SK-N-SH treated with all-trans-retinoic acid at 6 μM for 48 hours (cell line): Measurements from ENCODE around the gene STK17B.
"Not testable (repeated sequence)": the region's sequence is repeated elsewhere in the genome, so short reads cannot be mapped to it uniquely, and the experiment has no call there.

Experiments
- ATAC-seq: fragments of 200-7000 bp; cut with Tn5 transposase; 3 replicates; pipeline ENCODE4 v1.9.1; 2020; ENCODE audit warnings: mild to moderate bottlenecking, moderate library complexity
- ARNTL ChIP-seq: fragments of 450-650 bp; formaldehyde crosslinking; IDR thresholded peaks from 2 replicates; pipeline ENCODE4 v1.5.0; 2020; ENCODE audit warnings: low read depth, mild to moderate bottlenecking, moderate library complexity, borderline replicate concordance
- BACH2 ChIP-seq: fragments of 250-450 bp; sonication (Bioruptor Pico); IDR thresholded peaks from 2 replicates; pipeline ENCODE4 v1.9.0; 2021; ENCODE audit warnings: mild to moderate bottlenecking, borderline replicate concordance
- CSDC2 ChIP-seq: fragments of 250-450 bp; sonication (Bioruptor Pico); IDR thresholded peaks from 2 replicates; pipeline ENCODE4 v1.5.0; 2020; ENCODE audit warnings: mild to moderate bottlenecking, moderate library complexity
- ESRRG ChIP-seq: fragments of 250-450 bp; sonication (Bioruptor Pico); IDR thresholded peaks from 2 replicates; pipeline ENCODE4 v1.6.1; 2021; ENCODE audit warnings: mild to moderate bottlenecking
- OSR1 ChIP-seq: fragments of 250-450 bp; sonication (Bioruptor Pico); IDR thresholded peaks from 2 replicates; pipeline ENCODE4 v1.8.0; 2022; ENCODE audit warnings: moderate library complexity, mild to moderate bottlenecking, inconsistent platforms
- PPARA ChIP-seq: fragments of 250-450 bp; sonication (Bioruptor Pico); IDR thresholded peaks from 2 replicates; pipeline ENCODE4 v1.5.0; 2020; ENCODE audit warnings: mild to moderate bottlenecking, borderline replicate concordance
- RARB ChIP-seq: fragments of 250-450 bp; sonication (Bioruptor Pico); IDR thresholded peaks from 2 replicates; pipeline ENCODE4 v1.8.0; 2021; ENCODE audit warnings: mild to moderate bottlenecking, moderate library complexity
- ZFP3 ChIP-seq: fragments of 250-450 bp; sonication (Bioruptor Pico); IDR thresholded peaks from 2 replicates; pipeline ENCODE4 v1.5.0; 2020; ENCODE audit warnings: mild to moderate bottlenecking, moderate library complexity
- ZFP30 ChIP-seq: fragments of 450-650 bp; formaldehyde crosslinking; IDR thresholded peaks from 2 replicates; pipeline ENCODE4 v1.5.0; 2022; ENCODE audit warnings: mild to moderate bottlenecking, moderate library complexity
- ZNF70 ChIP-seq: fragments of 450-650 bp; formaldehyde crosslinking; IDR thresholded peaks from 2 replicates; pipeline ENCODE4 v1.5.0; 2020; ENCODE audit warnings: mild to moderate bottlenecking, moderate library complexity
- ZNF8 ChIP-seq: fragments of 450-650 bp; formaldehyde crosslinking; IDR thresholded peaks from 2 replicates; pipeline ENCODE4 v1.5.0; 2020; ENCODE audit warnings: mild to moderate bottlenecking, moderate library complexity
- TF ChIP-seq, protein P1 (sequence below): fragments of 250-450 bp; sonication (Bioruptor Pico); IDR thresholded peaks from 2 replicates; pipeline ENCODE4 v1.8.0; 2021; ENCODE audit warnings: low read depth, mild to moderate bottlenecking, moderate library complexity, borderline replicate concordance
- TF ChIP-seq, protein P2 (sequence below): fragments of 250-450 bp; sonication (Bioruptor Pico); IDR thresholded peaks from 2 replicates; pipeline ENCODE4 v1.5.1; 2021; ENCODE audit warnings: mild to moderate bottlenecking, moderate library complexity
- TF ChIP-seq, protein P3 (sequence below): fragments of 250-450 bp; sonication (Bioruptor Pico); IDR thresholded peaks from 2 replicates; pipeline ENCODE4 v1.5.0; 2020; ENCODE audit warnings: mild to moderate bottlenecking, moderate library complexity
- TF ChIP-seq, protein P4 (sequence below): fragments of 250-450 bp; sonication (Bioruptor Pico); IDR thresholded peaks from 2 replicates; pipeline ENCODE4 v1.8.0; 2020; ENCODE audit warnings: mild to moderate bottlenecking, moderate library complexity, borderline replicate concordance
- TF ChIP-seq, protein P5 (sequence below): fragments of 250-450 bp; sonication (Bioruptor Pico); IDR thresholded peaks from 2 replicates; pipeline ENCODE4 v1.5.1; 2020; ENCODE audit warnings: low read depth, mild to moderate bottlenecking, moderate library complexity

Gene STK17B

DNA sequence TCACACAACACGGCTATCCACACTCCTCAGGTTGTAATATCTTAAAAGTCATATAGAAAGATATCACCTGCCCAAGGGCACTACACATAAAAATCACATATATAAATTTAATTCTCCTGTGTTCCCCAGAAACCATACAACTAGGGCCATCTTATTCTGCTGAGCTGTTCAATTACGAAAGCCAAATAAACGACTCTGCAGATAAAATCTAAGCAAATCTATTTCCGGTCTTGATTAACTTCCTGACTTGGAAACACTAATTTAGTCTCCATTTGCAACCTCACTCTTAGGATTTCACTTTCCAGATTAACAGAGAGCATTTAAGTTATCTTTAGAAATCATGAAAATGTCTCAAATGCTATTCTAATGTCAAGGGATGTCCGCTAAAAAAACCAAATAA lies 23.9 kb upstream of the STK17B start:
- ATAC-seq = no peak
- TF ChIP-seq, protein P1, sequence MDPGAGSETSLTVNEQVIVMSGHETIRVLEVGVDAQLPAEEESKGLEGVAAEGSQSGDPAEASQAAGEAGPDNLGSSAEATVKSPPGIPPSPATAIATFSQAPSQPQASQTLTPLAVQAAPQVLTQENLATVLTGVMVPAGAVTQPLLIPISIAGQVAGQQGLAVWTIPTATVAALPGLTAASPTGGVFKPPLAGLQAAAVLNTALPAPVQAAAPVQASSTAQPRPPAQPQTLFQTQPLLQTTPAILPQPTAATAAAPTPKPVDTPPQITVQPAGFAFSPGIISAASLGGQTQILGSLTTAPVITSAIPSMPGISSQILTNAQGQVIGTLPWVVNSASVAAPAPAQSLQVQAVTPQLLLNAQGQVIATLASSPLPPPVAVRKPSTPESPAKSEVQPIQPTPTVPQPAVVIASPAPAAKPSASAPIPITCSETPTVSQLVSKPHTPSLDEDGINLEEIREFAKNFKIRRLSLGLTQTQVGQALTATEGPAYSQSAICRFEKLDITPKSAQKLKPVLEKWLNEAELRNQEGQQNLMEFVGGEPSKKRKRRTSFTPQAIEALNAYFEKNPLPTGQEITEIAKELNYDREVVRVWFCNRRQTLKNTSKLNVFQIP = no peak
- TF ChIP-seq ARNTL (CRISPR knock-in tag) (no peak), ZNF8 (no peak), ZNF70 (CRISPR knock-in tag) (no peak)
- TF ChIP-seq, protein P2, sequence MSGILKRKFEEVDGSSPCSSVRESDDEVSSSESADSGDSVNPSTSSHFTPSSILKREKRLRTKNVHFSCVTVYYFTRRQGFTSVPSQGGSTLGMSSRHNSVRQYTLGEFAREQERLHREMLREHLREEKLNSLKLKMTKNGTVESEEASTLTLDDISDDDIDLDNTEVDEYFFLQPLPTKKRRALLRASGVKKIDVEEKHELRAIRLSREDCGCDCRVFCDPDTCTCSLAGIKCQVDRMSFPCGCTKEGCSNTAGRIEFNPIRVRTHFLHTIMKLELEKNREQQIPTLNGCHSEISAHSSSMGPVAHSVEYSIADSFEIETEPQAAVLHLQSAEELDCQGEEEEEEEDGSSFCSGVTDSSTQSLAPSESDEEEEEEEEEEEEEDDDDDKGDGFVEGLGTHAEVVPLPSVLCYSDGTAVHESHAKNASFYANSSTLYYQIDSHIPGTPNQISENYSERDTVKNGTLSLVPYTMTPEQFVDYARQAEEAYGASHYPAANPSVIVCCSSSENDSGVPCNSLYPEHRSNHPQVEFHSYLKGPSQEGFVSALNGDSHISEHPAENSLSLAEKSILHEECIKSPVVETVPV (CRISPR knock-in tag) = no peak

DNA sequence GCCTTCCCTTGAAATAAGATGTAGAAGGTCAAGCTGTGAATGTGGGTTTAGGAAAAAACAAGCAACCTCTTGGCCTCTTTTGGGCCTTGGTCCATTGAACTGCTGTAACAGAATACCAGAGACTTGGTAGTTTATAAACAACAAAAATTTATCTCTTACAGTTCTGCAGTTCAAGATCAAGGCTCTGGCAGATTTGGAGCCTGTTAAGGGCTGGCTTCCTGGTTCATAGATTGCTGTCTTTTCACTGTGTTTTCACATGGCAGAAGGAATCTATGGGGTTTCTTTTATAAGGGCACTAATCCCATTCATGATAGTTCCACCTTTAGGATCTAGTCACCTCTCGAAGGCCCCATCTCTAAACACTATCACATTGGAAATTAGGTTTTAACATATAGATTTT lies 20.2 kb upstream of the STK17B start:
- TF ChIP-seq ZFP30 (CRISPR knock-in tag) = no peak
- TF ChIP-seq, protein P3, sequence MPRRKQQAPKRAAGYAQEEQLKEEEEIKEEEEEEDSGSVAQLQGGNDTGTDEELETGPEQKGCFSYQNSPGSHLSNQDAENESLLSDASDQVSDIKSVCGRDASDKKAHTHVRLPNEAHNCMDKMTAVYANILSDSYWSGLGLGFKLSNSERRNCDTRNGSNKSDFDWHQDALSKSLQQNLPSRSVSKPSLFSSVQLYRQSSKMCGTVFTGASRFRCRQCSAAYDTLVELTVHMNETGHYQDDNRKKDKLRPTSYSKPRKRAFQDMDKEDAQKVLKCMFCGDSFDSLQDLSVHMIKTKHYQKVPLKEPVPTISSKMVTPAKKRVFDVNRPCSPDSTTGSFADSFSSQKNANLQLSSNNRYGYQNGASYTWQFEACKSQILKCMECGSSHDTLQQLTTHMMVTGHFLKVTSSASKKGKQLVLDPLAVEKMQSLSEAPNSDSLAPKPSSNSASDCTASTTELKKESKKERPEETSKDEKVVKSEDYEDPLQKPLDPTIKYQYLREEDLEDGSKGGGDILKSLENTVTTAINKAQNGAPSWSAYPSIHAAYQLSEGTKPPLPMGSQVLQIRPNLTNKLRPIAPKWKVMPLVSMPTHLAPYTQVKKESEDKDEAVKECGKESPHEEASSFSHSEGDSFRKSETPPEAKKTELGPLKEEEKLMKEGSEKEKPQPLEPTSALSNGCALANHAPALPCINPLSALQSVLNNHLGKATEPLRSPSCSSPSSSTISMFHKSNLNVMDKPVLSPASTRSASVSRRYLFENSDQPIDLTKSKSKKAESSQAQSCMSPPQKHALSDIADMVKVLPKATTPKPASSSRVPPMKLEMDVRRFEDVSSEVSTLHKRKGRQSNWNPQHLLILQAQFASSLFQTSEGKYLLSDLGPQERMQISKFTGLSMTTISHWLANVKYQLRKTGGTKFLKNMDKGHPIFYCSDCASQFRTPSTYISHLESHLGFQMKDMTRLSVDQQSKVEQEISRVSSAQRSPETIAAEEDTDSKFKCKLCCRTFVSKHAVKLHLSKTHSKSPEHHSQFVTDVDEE (CRISPR knock-in tag) = no peak
- TF ChIP-seq, all 23 proteins: peak for 0
- ATAC-seq = no peak

DNA sequence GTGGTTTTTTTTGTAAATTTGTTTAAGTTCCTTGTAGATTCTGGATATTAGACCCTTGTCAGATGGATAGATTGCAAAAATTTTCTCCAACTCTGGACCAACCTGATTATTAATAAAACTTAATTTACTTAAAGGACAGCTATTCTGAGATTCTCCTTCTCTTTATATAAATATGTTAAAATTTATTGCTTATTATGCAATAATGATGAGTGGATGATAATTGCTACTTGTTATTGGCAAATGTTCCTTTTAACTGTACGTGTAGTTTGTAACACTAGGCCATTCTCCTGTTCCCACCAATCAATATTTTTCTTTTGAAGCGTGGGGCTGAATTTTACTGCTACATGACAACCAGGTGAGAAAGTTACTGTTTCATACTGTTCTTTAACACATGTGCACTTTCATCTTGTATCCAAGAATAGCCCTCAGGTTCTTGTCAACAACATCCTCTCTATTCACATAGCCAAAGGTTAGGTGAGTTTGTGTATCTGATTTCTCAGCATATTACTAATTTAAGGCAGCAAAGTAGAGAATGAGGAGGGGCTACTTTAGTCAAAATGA lies 16.6 kb upstream of the STK17B start:
- TF ChIP-seq ZFP30 (CRISPR knock-in tag) (no peak), PPARA (CRISPR knock-in tag) (no peak)
- TF ChIP-seq, all 23 proteins: peak for 0
- ATAC-seq = no peak

DNA sequence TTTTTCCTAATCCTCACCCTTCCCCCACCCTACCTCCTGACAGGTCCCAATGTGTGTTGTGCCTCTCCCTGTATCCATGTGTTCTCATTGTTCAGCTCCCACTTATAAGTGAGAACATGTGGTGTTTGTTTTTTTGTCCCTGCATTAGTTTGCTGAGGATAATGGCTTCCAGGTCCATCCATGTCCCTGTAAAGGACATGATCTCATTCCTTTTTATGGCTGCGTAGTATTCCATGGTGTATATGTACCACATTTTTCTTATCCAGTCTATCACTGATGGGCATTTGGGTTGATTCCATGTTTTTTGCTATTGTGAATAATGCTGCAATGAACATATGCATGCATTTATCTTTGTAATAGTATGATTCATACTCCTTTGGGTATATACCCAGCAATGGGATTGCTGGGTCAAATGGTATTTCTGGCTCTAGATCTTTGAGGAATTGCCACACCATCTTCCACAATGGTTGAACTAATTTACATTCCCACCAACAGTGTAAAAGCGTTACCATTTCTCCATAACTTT lies 15.9 kb upstream of the STK17B start:
- not testable (repeated sequence) for ATAC-seq

DNA sequence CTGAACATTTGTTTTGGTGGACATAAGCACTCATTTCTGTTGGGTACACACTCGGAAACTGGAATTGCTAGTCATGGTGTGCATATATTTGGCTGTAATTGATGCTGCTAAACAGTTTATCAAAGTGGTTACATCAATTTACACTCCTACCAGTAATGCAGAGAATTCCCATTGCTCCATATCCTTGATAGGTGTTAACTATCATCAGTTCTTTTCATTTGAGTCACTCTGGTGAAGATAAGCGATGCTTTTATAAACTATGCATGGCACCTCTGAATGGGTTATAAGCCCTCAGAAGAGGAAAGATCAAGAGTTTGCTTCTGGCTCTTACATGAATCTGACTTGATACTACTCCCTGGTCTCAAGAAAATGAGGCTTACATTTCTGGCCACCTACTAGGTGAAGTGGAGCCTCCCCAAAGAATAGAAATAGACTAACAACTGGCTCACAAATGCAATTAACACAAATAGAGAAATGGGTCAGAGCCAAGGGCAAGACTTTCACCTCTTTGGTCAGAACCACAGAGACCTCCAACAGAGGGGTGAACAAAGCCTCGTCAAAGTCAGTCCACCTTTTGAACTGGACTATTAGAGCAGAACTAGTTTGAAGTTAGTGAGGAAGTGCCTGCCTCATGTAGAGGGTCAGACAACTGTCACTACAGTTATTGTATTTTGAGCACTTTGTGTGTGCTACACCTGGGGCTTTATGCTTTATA lies 15.0 kb upstream of the STK17B start:
- no peak for TF ChIP-seq ZFP30 (CRISPR knock-in tag)
- TF ChIP-seq, protein P4, sequence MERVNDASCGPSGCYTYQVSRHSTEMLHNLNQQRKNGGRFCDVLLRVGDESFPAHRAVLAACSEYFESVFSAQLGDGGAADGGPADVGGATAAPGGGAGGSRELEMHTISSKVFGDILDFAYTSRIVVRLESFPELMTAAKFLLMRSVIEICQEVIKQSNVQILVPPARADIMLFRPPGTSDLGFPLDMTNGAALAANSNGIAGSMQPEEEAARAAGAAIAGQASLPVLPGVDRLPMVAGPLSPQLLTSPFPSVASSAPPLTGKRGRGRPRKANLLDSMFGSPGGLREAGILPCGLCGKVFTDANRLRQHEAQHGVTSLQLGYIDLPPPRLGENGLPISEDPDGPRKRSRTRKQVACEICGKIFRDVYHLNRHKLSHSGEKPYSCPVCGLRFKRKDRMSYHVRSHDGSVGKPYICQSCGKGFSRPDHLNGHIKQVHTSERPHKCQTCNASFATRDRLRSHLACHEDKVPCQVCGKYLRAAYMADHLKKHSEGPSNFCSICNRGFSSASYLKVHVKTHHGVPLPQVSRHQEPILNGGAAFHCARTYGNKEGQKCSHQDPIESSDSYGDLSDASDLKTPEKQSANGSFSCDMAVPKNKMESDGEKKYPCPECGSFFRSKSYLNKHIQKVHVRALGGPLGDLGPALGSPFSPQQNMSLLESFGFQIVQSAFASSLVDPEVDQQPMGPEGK = no peak
- TF ChIP-seq, protein P1 = no peak
- no peak for TF ChIP-seq OSR1 (CRISPR knock-in tag)
- no peak for TF ChIP-seq ZFP3
- TF ChIP-seq, protein P3 (CRISPR knock-in tag) = no peak
- no peak for TF ChIP-seq ZNF8
- TF ChIP-seq RARB (CRISPR knock-in tag) = no peak
- no peak for TF ChIP-seq CSDC2 (CRISPR knock-in tag)
- no peak for TF ChIP-seq ESRRG (CRISPR knock-in tag)
- TF ChIP-seq BACH2 (CRISPR knock-in tag) = no peak
- TF ChIP-seq, protein P5, sequence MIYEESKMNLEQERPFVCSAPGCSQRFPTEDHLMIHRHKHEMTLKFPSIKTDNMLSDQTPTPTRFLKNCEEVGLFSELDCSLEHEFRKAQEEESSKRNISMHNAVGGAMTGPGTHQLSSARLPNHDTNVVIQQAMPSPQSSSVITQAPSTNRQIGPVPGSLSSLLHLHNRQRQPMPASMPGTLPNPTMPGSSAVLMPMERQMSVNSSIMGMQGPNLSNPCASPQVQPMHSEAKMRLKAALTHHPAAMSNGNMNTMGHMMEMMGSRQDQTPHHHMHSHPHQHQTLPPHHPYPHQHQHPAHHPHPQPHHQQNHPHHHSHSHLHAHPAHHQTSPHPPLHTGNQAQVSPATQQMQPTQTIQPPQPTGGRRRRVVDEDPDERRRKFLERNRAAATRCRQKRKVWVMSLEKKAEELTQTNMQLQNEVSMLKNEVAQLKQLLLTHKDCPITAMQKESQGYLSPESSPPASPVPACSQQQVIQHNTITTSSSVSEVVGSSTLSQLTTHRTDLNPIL (CRISPR knock-in tag) = no peak
- TF ChIP-seq, all 23 proteins: peak for 0
- no peak for ATAC-seq
